ENCODE measurements around the gene ANKRD27. TPM values are rescaled to one million over a fixed set of nuclear protein-coding genes. Genes with fewer than 3 reads are reported as not detected.
"Not testable (repeated sequence)": the region's sequence is repeated elsewhere in the genome, so short reads cannot be mapped to it uniquely, and the experiment has no call there.

Gene ANKRD27
- total RNA-seq, 1 donor from 2014 or later, result 19.3 TPM

DNA sequence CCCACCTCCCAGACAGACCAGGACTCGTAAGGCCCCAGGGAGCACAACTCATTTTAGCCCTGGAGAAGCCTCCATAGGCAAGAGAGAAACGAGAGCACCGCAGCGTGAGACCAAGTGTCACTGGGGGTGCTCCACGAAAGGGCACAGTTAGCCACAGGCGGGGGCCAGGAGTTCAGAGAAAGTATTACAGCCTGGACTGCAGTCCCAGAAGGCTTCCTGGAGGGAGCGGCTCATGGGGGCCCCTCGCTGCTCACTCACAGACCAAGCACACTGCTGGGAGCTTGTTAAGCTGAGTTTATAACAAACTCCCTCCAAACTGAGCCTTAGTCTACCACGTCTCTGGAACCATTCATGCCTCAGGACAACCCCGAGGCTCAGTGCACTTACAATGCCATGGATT lies 16.5 kb downstream of the ANKRD27 start:
- Histone ChIP-seq H3K9me3 (ENCODE audit: control insufficient read depth in 3 of 3, low read length in 3 of 3) (no peaks in the 10 kb centered on the region), H3K4me1 (ENCODE audit: control insufficient read depth in 3 of 3, insufficient read depth in 3 of 3, low read length in 3 of 3) (no peaks in the 10 kb centered on the region), H3K9ac (ENCODE audit: low read depth in 1 of 3, low read length in 3 of 3) (no peak overlapping the region), H3K27me3 (ENCODE audit: control insufficient read depth in 3 of 3, insufficient read depth in 3 of 3, low read length in 3 of 3) (no peaks in the 10 kb centered on the region), H3K4me3 (ENCODE audit: low read length in 3 of 3) (no peak overlapping the region), H3K36me3 (ENCODE audit: control insufficient read depth in 3 of 3, insufficient read depth in 3 of 3, low read length in 3 of 3) (peaks cover 3 to 17% (median 12%) of the 10 kb centered on the region in 3 donors), H3K27ac (ENCODE audit: low read depth, low read length) (no peak overlapping the region)

DNA sequence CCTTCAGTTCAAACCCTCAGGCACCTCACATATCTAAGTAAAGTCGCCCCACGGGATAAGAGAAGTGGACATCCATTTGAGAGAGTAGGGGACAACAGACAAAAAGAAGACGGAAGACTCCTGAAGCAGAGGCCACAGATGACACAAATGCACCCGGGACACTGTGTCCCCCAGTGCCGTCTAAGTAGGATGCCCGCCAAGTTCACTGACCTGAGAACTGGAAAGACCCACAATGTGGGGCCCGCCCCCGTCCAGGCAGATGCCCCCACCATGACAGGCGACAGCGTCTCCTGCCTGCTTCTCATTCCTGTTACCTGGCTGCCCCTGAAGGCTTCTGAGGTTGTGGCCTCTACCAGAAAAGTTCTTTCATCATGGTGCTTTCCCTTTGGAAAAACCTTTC lies 16.9 kb downstream of the ANKRD27 start:
- Histone ChIP-seq H3K27ac (ENCODE audit: low read depth, low read length) (no peak overlapping the region), H3K4me3 (ENCODE audit: low read length in 3 of 3) (no peak overlapping the region), H3K4me1 (ENCODE audit: control insufficient read depth in 3 of 3, insufficient read depth in 3 of 3, low read length in 3 of 3) (peaks cover 0 to under 1% (median 0%) of the 10 kb centered on the region in 3 donors), H3K9ac (ENCODE audit: low read depth in 1 of 3, low read length in 3 of 3) (no peak overlapping the region), H3K27me3 (ENCODE audit: control insufficient read depth in 3 of 3, insufficient read depth in 3 of 3, low read length in 3 of 3) (no peaks in the 10 kb centered on the region), H3K9me3 (ENCODE audit: control insufficient read depth in 3 of 3, low read length in 3 of 3) (no peaks in the 10 kb centered on the region), H3K36me3 (ENCODE audit: control insufficient read depth in 3 of 3, insufficient read depth in 3 of 3, low read length in 3 of 3) (peaks cover 3 to 17% (median 12%) of the 10 kb centered on the region in 3 donors)

DNA sequence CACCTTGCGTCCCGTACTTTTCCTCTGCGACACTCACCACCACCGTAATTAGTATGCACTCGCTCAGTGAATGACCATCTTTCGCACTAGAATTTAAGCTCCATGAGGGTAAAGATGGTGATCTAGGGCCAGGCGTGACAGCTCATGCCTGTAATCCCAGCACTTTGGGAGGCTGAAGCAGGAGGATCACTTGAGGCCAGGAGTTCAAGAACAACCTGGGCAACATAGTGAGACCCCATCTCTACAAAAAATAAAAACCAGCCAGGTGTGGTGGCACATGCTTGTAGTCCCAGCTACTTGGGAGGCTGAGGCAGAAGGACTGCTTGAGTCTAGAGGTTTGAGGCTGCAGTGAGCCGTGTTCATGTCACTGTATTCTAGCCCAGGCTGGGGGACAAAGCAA lies 18.6 kb downstream of the ANKRD27 start:
- H3K36me3 ChIP-seq (ENCODE audit: control insufficient read depth in 3 of 3, insufficient read depth in 3 of 3, low read length in 3 of 3), result peaks cover 3 to 17% (median 12%) of the 10 kb centered on the region in 3 donors
- H3K4me1 ChIP-seq (ENCODE audit: control insufficient read depth in 3 of 3, insufficient read depth in 3 of 3, low read length in 3 of 3); H3K27me3 ChIP-seq (ENCODE audit: control insufficient read depth in 3 of 3, insufficient read depth in 3 of 3, low read length in 3 of 3): not testable (repeated sequence)

DNA sequence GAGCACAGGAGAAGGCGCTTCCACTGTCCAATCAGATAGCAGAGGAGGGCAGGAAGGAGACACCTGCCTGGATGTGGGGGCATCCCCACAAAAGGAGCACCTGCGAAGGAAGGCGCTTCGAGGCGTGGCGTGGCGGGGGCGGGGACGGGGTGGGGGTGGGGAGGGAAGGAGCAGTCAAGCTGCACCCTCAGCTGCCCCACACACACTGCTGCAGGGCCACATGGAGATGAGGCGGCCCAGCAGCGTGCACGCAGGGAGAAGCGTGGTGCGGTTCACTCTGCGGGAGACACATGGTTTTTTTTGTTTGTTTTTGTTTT lies 21.4 kb downstream of the ANKRD27 start:
- H3K4me1 ChIP-seq (ENCODE audit: control insufficient read depth in 3 of 3, insufficient read depth in 3 of 3, low read length in 3 of 3), result peaks cover 15 to 20% (median 16%) of the 10 kb centered on the region in 3 donors
- no peak overlapping the region for H3K9ac ChIP-seq (ENCODE audit: low read depth in 1 of 3, low read length in 3 of 3)
- no peaks in the 10 kb centered on the region for H3K9me3 ChIP-seq (ENCODE audit: control insufficient read depth in 3 of 3, low read length in 3 of 3)
- peaks cover 6 to 20% (median 19%) of the 10 kb centered on the region in 3 donors for H3K36me3 ChIP-seq (ENCODE audit: control insufficient read depth in 3 of 3, insufficient read depth in 3 of 3, low read length in 3 of 3)
- H3K27ac ChIP-seq (ENCODE audit: low read depth, low read length), result no peak overlapping the region
- H3K4me3 ChIP-seq (ENCODE audit: low read length in 3 of 3), result no peak overlapping the region
- H3K27me3 ChIP-seq (ENCODE audit: control insufficient read depth in 3 of 3, insufficient read depth in 3 of 3, low read length in 3 of 3), result no peaks in the 10 kb centered on the region

More for the DNA sequence above, 18.6 kb downstream of the ANKRD27 start:
- not testable (repeated sequence) for H3K9me3 ChIP-seq (ENCODE audit: control insufficient read depth in 3 of 3, low read length in 3 of 3); H3K27ac ChIP-seq (ENCODE audit: low read depth, low read length); H3K4me3 ChIP-seq (ENCODE audit: low read length in 3 of 3); H3K9ac ChIP-seq (ENCODE audit: low read depth in 1 of 3, low read length in 3 of 3)

DNA sequence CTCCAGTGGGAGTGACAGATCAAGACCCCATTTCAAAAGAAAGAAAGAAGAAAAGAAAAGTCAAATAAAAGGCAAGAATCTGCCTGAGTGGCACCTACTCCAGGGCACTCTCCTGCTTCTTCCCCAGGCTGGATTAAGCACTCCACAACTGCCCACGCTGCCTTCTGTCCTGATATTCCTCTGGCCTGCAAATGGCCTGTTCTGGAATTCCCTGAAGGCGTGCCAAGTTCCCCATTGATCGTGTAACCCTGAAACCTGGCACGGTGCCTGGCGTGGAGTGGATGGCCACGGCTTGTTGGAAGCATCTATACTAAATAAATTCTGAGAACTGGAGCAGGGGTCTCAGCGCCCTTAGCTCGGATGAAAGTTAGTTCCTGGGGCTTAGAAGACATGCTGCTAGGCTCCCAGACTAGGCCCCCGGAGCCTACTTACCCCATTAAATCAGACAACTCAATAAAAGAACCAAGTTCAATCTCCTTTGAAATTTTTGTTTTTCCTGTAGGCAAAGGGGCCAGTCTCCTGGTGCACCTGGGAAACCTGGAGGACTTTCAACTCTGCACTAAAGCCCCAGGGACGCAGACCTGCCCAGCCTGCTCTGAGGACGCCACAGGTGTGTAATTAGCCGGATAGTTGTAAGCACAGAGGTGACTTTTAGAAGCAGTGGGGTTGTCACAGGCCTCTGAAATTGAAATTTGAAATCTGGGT lies 21.9 kb downstream of the ANKRD27 start:
- Histone ChIP-seq H3K4me1 (ENCODE audit: control insufficient read depth in 3 of 3, insufficient read depth in 3 of 3, low read length in 3 of 3) (peaks cover 15 to 20% (median 16%) of the 10 kb centered on the region in 3 donors), H3K27ac (ENCODE audit: low read depth, low read length) (no peak overlapping the region), H3K9me3 (ENCODE audit: control insufficient read depth in 3 of 3, low read length in 3 of 3) (no peaks in the 10 kb centered on the region), H3K27me3 (ENCODE audit: control insufficient read depth in 3 of 3, insufficient read depth in 3 of 3, low read length in 3 of 3) (no peaks in the 10 kb centered on the region), H3K9ac (ENCODE audit: low read depth in 1 of 3, low read length in 3 of 3) (no peak overlapping the region), H3K36me3 (ENCODE audit: control insufficient read depth in 3 of 3, insufficient read depth in 3 of 3, low read length in 3 of 3) (peaks cover 9 to 24% (median 17%) of the 10 kb centered on the region in 3 donors), H3K4me3 (ENCODE audit: low read length in 3 of 3) (no peak overlapping the region)

DNA sequence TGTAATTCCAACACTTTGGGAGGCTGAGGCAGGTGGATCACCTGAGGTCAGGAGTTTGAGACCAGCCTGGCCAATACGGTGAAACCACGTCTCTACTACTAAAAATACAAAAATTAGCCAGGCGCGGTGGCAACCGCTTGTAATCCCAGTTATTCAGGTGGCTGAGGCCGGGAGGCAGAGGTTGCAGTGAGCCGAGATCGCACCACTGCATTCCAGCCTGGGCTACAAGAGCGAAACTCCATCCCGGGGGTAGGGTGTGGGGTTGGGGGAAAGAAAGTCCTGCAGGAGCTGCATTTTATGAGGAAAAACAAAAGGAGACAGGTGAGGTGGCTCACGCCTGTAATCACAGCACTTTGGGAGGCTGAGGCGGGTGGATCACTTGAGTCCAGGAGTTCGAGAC lies 22.6 kb downstream of the ANKRD27 start:
- not testable (repeated sequence) for H3K27me3 ChIP-seq (ENCODE audit: control insufficient read depth in 3 of 3, insufficient read depth in 3 of 3, low read length in 3 of 3); H3K4me3 ChIP-seq (ENCODE audit: low read length in 3 of 3); H3K27ac ChIP-seq (ENCODE audit: low read depth, low read length); H3K9ac ChIP-seq (ENCODE audit: low read depth in 1 of 3, low read length in 3 of 3); H3K9me3 ChIP-seq (ENCODE audit: control insufficient read depth in 3 of 3, low read length in 3 of 3)
- peaks cover 15 to 20% (median 16%) of the 10 kb centered on the region in 3 donors for H3K4me1 ChIP-seq (ENCODE audit: control insufficient read depth in 3 of 3, insufficient read depth in 3 of 3, low read length in 3 of 3)
- H3K36me3 ChIP-seq (ENCODE audit: control insufficient read depth in 3 of 3, insufficient read depth in 3 of 3, low read length in 3 of 3), result peaks cover 13 to 29% (median 20%) of the 10 kb centered on the region in 3 donors

DNA sequence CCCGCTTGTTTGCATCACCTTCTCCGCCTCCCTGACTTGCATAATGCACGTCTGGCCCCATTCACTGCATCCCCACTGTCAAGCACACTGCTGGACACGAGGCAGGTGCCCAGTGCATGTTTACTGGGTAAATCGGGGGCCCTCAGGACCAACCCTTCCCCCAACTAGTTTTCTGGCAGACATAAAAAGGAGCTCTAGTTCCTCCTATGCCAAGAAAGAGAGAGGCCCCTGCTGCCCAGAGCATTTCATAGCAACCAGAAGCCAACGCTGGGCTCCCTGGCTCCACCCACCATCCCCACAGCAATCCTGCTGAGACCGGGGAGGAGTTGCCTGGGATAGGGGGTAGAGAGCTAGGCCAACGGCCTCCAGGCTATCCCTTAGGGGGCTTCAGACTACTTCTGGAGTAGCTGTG lies 23.2 kb downstream of the ANKRD27 start:
- Histone ChIP-seq H3K4me3 (ENCODE audit: low read length in 3 of 3) (no peak overlapping the region), H3K36me3 (ENCODE audit: control insufficient read depth in 3 of 3, insufficient read depth in 3 of 3, low read length in 3 of 3) (peaks cover 14 to 35% (median 25%) of the 10 kb centered on the region in 3 donors), H3K27me3 (ENCODE audit: control insufficient read depth in 3 of 3, insufficient read depth in 3 of 3, low read length in 3 of 3) (no peaks in the 10 kb centered on the region), H3K9me3 (ENCODE audit: control insufficient read depth in 3 of 3, low read length in 3 of 3) (no peaks in the 10 kb centered on the region), H3K9ac (ENCODE audit: low read depth in 1 of 3, low read length in 3 of 3) (no peak overlapping the region), H3K27ac (ENCODE audit: low read depth, low read length) (no peak overlapping the region), H3K4me1 (ENCODE audit: control insufficient read depth in 3 of 3, insufficient read depth in 3 of 3, low read length in 3 of 3) (peaks cover 15 to 20% (median 16%) of the 10 kb centered on the region in 3 donors)

DNA sequence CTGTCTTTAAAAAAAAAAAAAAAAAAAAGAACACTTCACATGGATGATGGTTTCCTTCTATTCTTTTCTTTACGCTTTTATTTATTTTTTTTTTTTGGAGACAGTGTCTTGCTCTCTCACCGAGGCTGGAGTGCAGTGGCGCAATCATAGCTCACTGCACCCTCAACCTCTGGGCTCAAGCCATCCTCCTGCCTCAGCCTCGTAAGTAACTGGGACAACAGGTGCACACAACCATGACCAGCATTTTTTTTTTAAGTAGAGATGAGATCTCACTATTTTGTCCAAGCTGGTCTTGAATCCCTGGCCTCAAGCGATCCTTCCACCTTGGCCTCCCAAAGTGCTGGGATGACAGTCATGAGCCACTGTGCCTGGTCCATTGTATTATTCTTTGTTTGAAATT lies 24.3 kb downstream of the ANKRD27 start:
- Histone ChIP-seq H3K4me3 (ENCODE audit: low read length in 3 of 3) (no peak overlapping the region), H3K27ac (ENCODE audit: low read depth, low read length) (no peak overlapping the region), H3K27me3 (ENCODE audit: control insufficient read depth in 3 of 3, insufficient read depth in 3 of 3, low read length in 3 of 3) (no peaks in the 10 kb centered on the region), H3K36me3 (ENCODE audit: control insufficient read depth in 3 of 3, insufficient read depth in 3 of 3, low read length in 3 of 3) (peaks cover 13 to 34% (median 22%) of the 10 kb centered on the region in 3 donors), H3K9ac (ENCODE audit: low read depth in 1 of 3, low read length in 3 of 3) (no peak overlapping the region), H3K9me3 (ENCODE audit: control insufficient read depth in 3 of 3, low read length in 3 of 3) (no peaks in the 10 kb centered on the region), H3K4me1 (ENCODE audit: control insufficient read depth in 3 of 3, insufficient read depth in 3 of 3, low read length in 3 of 3) (peaks cover 15 to 20% (median 16%) of the 10 kb centered on the region in 3 donors)

DNA sequence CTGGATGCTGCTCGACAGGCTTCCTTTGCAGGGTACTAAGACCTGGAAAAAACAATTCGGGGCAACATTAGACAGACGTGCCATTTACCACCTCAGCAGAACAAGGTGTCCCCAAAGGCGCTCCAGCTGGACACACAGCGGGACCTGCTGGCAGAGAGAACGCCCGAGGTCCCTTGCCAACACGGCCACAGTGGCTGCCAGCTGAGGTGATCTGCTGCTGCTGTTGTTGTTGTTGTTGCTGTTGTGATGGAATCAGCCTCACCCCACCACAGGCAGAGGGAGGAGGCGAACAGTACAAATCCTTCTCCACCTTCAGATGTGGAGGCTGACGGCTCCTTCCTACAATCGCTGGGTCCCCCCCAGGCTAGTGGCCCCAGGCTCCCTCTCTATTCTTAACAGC lies 25.2 kb downstream of the ANKRD27 start:
- Histone ChIP-seq H3K36me3 (ENCODE audit: control insufficient read depth in 3 of 3, insufficient read depth in 3 of 3, low read length in 3 of 3) (peaks cover 13 to 27% (median 20%) of the 10 kb centered on the region in 3 donors), H3K9ac (ENCODE audit: low read depth in 1 of 3, low read length in 3 of 3) (peak overlapping the region in 1 of 3 donors; percentile 45), H3K27me3 (ENCODE audit: control insufficient read depth in 3 of 3, insufficient read depth in 3 of 3, low read length in 3 of 3) (no peaks in the 10 kb centered on the region), H3K4me3 (ENCODE audit: low read length in 3 of 3) (peak overlapping the region; percentile 15 to 56 (median 32)), H3K27ac (ENCODE audit: low read depth, low read length) (peak overlapping the region; percentile 55), H3K9me3 (ENCODE audit: control insufficient read depth in 3 of 3, low read length in 3 of 3) (no peaks in the 10 kb centered on the region), H3K4me1 (ENCODE audit: control insufficient read depth in 3 of 3, insufficient read depth in 3 of 3, low read length in 3 of 3) (peaks cover 15 to 20% (median 16%) of the 10 kb centered on the region in 3 donors)

DNA sequence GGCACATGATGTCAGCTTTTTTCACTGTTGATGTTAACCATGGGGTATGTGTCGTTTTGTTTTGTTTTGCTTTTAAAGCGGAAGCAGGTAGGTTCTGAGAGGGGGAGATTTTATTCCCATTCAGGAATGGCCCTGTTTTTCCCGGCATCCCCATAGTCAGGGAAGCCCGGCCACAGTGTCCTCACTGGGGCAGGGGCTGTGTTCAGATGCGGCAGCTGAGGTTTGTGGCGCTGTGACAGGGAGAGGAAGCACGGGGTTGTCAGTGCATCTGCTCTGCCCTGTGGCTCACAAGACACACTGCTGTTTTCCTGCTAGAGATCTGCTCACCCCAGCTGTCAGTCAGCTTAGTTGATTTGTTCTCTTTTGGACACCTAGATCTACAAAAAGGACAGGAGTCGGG lies 27.6 kb downstream of the ANKRD27 start:
- H3K27me3 ChIP-seq (ENCODE audit: control insufficient read depth in 3 of 3, insufficient read depth in 3 of 3, low read length in 3 of 3), result no peaks in the 10 kb centered on the region
- peaks cover 32 to 44% (median 39%) of the 10 kb centered on the region in 3 donors for H3K36me3 ChIP-seq (ENCODE audit: control insufficient read depth in 3 of 3, insufficient read depth in 3 of 3, low read length in 3 of 3)
- no peaks in the 10 kb centered on the region for H3K9me3 ChIP-seq (ENCODE audit: control insufficient read depth in 3 of 3, low read length in 3 of 3)
- H3K9ac ChIP-seq (ENCODE audit: low read depth in 1 of 3, low read length in 3 of 3), result peak overlapping the region in 1 of 3 donors; percentile 25
- H3K27ac ChIP-seq (ENCODE audit: low read depth, low read length), result no peak overlapping the region
- H3K4me3 ChIP-seq (ENCODE audit: low read length in 3 of 3), result no peak overlapping the region
- H3K4me1 ChIP-seq (ENCODE audit: control insufficient read depth in 3 of 3, insufficient read depth in 3 of 3, low read length in 3 of 3), result peaks cover 11 to 16% (median 15%) of the 10 kb centered on the region in 3 donors
